Measurements from ENCODE around the gene FGA. TPM values are rescaled to one million over a fixed set of nuclear protein-coding genes. Genes with fewer than 3 reads are reported as not detected.
"Not testable (repeated sequence)": the region's sequence is repeated elsewhere in the genome, so short reads cannot be mapped to it uniquely, and the experiment has no call there.

The FGA gene
- total RNA-seq, 3 donors from 2014 or later: 2.1 to 4.1 (median 3.3) TPM

DNA sequence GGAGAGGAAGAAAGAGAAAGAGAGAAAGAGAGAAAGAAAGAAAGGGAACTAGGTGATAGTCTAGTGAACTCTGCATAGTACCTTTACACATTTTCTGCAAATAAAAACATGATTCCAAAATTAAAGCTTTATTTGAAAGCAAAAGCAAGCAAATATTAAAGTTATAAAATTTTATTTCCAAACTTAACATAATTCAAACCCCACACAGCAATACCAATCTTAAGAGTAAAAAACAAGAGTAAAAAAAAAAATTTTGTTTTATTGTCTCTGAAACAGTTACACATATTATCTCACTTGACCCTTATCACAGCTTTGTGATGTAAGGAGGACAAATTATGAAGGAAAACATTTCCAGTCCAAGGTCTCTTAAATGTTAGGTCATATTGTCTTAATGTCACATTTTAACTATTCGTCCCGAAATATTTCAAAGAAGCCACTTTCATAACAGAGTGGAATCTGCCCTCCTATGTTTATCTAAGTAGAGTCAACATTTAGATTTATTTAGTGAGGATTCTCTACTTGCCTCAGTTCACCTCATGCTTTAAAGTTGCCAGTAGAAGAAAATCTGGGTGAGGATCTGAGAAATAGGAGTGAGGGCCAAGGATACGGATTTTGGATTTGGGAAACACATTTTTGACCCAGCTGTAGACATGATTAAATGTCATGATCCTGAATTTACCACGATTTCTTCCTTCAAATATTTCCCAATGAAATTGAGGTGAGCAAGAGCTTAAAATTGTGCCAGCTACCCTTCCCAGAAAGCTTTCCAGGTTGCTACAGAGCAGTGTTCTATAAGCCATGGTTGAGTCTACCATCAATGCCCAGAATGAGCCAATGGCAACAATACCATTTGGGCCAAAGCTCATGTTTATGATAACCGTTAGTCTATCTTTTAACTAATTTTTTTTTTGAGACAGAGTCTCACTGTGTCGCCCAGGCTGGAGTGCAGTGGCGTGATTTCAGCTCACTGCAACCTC is 7.5 kb upstream of the FGA start:
- DNase-seq: no peak

GRCh38 chr4:154597281-154597680 is 6.7 kb upstream of the FGA start:
- H3K9me3 Mint-ChIP-seq; H3K4me3 Mint-ChIP-seq; DNase-seq; H3K4me1 Mint-ChIP-seq (ENCODE audit: low read depth); ATAC-seq; H3K36me3 Mint-ChIP-seq (ENCODE audit: insufficient read depth): not testable (repeated sequence)
- peaks cover 11% of the 10 kb centered on the region for H3K27me3 Mint-ChIP-seq (ENCODE audit: low read depth)

More for the DNA sequence above, 7.5 kb upstream of the FGA start:
- peaks cover 13% of the 10 kb centered on the region for H3K27me3 Mint-ChIP-seq (ENCODE audit: low read depth)
- H3K36me3 Mint-ChIP-seq (ENCODE audit: insufficient read depth): no peaks in the 10 kb centered on the region
- no peaks in the 10 kb centered on the region for H3K4me1 Mint-ChIP-seq (ENCODE audit: low read depth)
- no peak overlapping the region for H3K4me3 Mint-ChIP-seq
- ATAC-seq: no peak
- no peaks in the 10 kb centered on the region for H3K9me3 Mint-ChIP-seq

GRCh38 chr4:154595807-154596206 is 5.3 kb upstream of the FGA start:
- Mint-ChIP-seq H3K36me3 (ENCODE audit: insufficient read depth) (no peaks in the 10 kb centered on the region), H3K27me3 (ENCODE audit: low read depth) (peaks cover 12% of the 10 kb centered on the region), H3K9me3 (no peaks in the 10 kb centered on the region), H3K4me3 (no peak overlapping the region), H3K4me1 (ENCODE audit: low read depth) (no peaks in the 10 kb centered on the region)
- ATAC-seq: no peak
- DNase-seq: no peak

DNA sequence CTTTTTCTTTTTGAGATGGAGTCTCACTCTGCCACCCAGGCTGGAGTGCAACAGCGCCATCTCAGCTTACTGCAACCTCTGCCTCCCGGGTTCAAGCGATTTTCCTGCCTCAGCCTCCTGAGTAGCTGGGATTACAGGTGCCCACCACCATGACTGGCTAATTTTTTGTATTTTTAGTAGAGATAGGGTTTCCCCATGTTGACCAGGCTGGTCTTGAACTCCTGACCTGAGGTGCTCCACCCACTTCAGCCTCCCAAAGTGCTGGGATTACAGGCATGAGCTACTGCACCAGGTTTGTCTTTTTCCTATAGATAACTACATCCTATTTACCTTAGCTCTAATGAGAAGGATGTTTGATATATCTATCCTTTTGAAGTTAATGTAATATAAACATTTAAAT is 3.8 kb upstream of the FGA start:
- peaks cover 17% of the 10 kb centered on the region for H3K27me3 Mint-ChIP-seq (ENCODE audit: low read depth)
- H3K4me3 Mint-ChIP-seq; H3K36me3 Mint-ChIP-seq (ENCODE audit: insufficient read depth); H3K4me1 Mint-ChIP-seq (ENCODE audit: low read depth); H3K9me3 Mint-ChIP-seq; DNase-seq; ATAC-seq: not testable (repeated sequence)

DNA sequence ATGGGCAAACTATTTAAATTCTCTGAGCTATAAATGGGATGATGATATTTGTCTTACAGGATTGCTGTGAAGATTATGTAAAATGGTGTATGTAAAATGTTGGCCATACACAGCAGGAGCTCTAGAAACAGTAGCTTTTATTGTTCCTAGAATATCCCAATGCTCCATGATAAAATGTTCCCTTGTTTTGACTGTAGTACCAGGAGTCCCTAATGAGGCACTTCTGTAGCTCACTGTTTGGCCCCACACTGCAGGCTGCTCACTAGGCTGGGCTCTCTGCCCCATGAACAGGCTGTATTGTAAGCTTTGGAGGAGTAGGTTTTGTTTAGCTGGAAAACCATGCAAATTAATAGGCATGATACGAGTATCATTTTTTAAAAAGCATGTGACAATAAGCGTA is 3.3 kb upstream of the FGA start:
- no peak for DNase-seq
- H3K9me3 Mint-ChIP-seq: no peaks in the 10 kb centered on the region
- H3K4me3 Mint-ChIP-seq: no peak overlapping the region
- H3K4me1 Mint-ChIP-seq (ENCODE audit: low read depth): no peaks in the 10 kb centered on the region
- H3K27me3 Mint-ChIP-seq (ENCODE audit: low read depth): peaks cover 18% of the 10 kb centered on the region
- H3K36me3 Mint-ChIP-seq (ENCODE audit: insufficient read depth): no peaks in the 10 kb centered on the region
- no peak for ATAC-seq

DNA sequence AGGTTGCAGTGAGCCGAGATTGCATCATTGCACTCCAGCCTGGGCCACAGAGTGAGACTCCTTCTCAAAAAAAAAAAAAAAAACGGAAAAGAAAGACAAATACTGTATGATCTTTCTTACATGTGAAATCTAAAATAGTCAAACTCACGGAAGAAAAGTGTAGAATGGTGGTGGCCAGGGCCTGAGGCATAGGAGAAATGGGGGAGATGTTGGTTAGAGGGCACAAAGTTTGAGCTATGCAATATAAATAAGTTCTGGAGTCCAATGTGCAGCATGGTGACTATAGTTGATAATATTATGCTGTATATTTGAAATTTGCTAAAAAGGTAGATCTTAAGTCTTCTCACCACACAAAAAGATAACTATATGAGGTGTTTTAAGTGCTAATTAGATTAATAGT is 1.3 kb upstream of the FGA start:
- ATAC-seq (no peak), DNase-seq (no peak)
- no peaks in the 10 kb centered on the region for H3K9me3 Mint-ChIP-seq
- H3K4me3 Mint-ChIP-seq: no peak overlapping the region
- no peaks in the 10 kb centered on the region for H3K4me1 Mint-ChIP-seq (ENCODE audit: low read depth)
- no peaks in the 10 kb centered on the region for H3K36me3 Mint-ChIP-seq (ENCODE audit: insufficient read depth)
- H3K27me3 Mint-ChIP-seq (ENCODE audit: low read depth): peaks cover 12% of the 10 kb centered on the region

GRCh38 chr4:154589296-154590197 is 995 bp downstream of the FGA start:
- no peaks in the 10 kb centered on the region for H3K4me1 Mint-ChIP-seq (ENCODE audit: low read depth)
- H3K9me3 Mint-ChIP-seq: no peaks in the 10 kb centered on the region

GRCh38 chr4:154588198-154588597 is 2.3 kb downstream of the FGA start:
- DNase-seq (no peak), ATAC-seq (no peak)
- no peak overlapping the region for H3K4me3 Mint-ChIP-seq
- H3K27me3 Mint-ChIP-seq (ENCODE audit: low read depth): peaks cover 11% of the 10 kb centered on the region
- no peaks in the 10 kb centered on the region for H3K4me1 Mint-ChIP-seq (ENCODE audit: low read depth)
- H3K9me3 Mint-ChIP-seq: no peaks in the 10 kb centered on the region
- no peaks in the 10 kb centered on the region for H3K36me3 Mint-ChIP-seq (ENCODE audit: insufficient read depth)

More at GRCh38 chr4:154589296-154590197, 995 bp downstream of the FGA start:
- no peak overlapping the region for H3K4me3 Mint-ChIP-seq
- DNase-seq (no peak), ATAC-seq (no peak)
- peaks cover 11% of the 10 kb centered on the region for H3K27me3 Mint-ChIP-seq (ENCODE audit: low read depth)
- no peaks in the 10 kb centered on the region for H3K36me3 Mint-ChIP-seq (ENCODE audit: insufficient read depth)

DNA sequence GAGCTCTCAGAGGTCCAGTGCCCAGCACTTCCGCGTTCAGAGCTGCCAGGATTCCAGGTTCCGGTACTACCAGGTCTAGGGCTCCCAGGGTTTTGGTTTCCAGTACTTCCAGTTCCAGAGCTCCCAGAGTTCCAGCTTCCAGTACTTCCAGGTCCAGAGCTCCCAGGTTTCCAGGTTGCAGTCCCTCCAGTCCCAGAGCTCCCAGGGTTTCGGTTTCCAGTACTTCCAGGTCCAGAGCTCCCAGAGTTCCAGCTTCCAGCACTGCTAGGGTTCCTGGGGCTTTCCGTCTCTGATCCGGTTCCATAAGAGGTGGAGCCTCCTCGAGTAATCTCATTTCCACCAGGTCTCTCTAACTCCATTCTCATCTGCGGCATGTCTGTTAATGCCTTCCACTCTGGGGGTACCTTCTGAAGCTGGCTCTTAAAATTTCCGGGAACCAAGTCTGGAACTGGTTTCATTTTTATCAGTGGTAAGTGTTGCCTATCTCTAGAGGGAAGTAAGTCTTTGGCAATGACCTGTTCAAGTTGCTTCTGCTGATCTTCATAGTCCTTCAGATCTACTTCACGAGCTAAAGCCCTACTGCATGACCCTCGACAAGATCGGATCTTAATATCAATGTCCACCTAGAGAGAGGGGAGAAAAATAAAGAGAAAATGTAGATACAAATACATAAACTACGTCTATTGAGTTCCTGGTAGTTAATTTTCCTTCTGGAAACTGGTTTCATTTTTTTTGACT is 4.1 kb downstream of the FGA start:
- no peak overlapping the region for H3K4me3 Mint-ChIP-seq
- DNase-seq (no peak), ATAC-seq (no peak)
- H3K27me3 Mint-ChIP-seq (ENCODE audit: low read depth): peaks cover 8% of the 10 kb centered on the region
- H3K36me3 Mint-ChIP-seq (ENCODE audit: insufficient read depth): no peaks in the 10 kb centered on the region
- H3K4me1 Mint-ChIP-seq (ENCODE audit: low read depth): no peaks in the 10 kb centered on the region
- no peaks in the 10 kb centered on the region for H3K9me3 Mint-ChIP-seq

DNA sequence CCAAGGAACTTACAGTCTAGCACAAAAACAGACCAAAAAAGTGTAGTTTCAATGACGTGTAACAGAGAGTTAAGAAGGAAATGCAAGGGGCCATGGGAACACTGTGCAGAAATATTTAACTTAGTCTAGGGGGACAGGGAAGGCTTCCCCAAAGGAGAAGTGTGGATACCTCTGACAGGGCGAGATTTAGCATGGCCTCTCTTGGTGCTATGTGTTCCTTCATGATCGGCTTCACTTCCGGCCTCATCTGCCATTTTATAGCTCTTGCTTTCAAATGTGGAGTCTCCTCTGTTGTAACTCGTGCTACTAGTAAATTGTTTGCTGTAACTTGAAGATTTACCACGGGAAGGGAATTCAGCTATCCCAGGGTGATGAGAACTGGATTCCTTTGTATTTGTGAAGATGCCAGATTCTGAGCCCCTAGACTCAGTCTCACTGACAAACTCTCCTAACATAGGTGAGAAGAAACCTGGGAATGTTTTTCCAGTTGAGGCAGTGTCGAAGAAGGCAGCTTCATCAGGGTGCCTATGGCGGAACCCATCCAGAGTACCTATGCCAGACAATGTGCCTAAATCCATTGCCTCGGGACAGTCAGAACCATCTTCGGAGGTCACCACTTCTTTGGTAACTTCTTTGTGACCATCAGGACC is 5.0 kb downstream of the FGA start:
- Mint-ChIP-seq H3K4me1 (ENCODE audit: low read depth) (no peaks in the 10 kb centered on the region), H3K4me3 (no peak overlapping the region), H3K9me3 (no peaks in the 10 kb centered on the region), H3K36me3 (ENCODE audit: insufficient read depth) (no peaks in the 10 kb centered on the region), H3K27me3 (ENCODE audit: low read depth) (peaks cover 8% of the 10 kb centered on the region)
- ATAC-seq (no peak), DNase-seq (no peak)

GRCh38 chr4:154584259-154584658 is 6.3 kb downstream of the FGA start:
- no peaks in the 10 kb centered on the region for H3K4me1 Mint-ChIP-seq (ENCODE audit: low read depth)
- H3K4me3 Mint-ChIP-seq: no peak overlapping the region
- H3K36me3 Mint-ChIP-seq (ENCODE audit: insufficient read depth): no peaks in the 10 kb centered on the region
- peaks cover under 1% of the 10 kb centered on the region for H3K27me3 Mint-ChIP-seq (ENCODE audit: low read depth)
- no peaks in the 10 kb centered on the region for H3K9me3 Mint-ChIP-seq
- no peak for DNase-seq
- no peak for ATAC-seq

DNA sequence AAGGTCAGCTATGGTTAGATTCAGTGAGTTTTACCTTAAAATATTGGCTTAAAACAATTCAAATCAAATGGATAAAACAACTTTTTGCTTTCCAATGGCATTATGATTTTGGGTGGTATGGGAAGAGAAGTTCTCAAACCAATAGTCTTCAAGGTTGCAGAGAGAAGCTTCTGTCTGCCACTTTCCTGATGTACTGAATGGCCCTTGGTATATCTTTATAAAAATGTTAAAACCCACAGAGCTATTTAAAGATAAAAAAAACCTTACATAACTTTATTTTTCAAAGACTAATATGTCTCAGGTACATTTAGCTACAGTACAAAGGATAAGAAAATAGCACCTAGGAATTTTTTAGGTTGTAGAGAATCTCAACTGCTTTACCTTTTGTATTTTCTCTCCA is 6.9 kb downstream of the FGA start:
- Mint-ChIP-seq H3K27me3 (ENCODE audit: low read depth) (peaks cover 5% of the 10 kb centered on the region), H3K4me1 (ENCODE audit: low read depth) (no peaks in the 10 kb centered on the region), H3K4me3 (no peak overlapping the region), H3K9me3 (no peaks in the 10 kb centered on the region), H3K36me3 (ENCODE audit: insufficient read depth) (no peaks in the 10 kb centered on the region)
- no peak for ATAC-seq
- no peak for DNase-seq

- Mint-ChIP-seq H3K4me1 (ENCODE audit: low read depth) (no peaks in the 10 kb centered on the region), H3K9me3 (no peaks in the 10 kb centered on the region), H3K27me3 (ENCODE audit: low read depth) (peaks cover 6% of the 10 kb centered on the region), H3K36me3 (ENCODE audit: insufficient read depth) (no peaks in the 10 kb centered on the region), H3K4me3 (no peak overlapping the region)
- DNase-seq: no peak
- no peak for ATAC-seq
Measured at GRCh38 chr4:154583230-154583629, 7.3 kb downstream of the FGA start.

DNA sequence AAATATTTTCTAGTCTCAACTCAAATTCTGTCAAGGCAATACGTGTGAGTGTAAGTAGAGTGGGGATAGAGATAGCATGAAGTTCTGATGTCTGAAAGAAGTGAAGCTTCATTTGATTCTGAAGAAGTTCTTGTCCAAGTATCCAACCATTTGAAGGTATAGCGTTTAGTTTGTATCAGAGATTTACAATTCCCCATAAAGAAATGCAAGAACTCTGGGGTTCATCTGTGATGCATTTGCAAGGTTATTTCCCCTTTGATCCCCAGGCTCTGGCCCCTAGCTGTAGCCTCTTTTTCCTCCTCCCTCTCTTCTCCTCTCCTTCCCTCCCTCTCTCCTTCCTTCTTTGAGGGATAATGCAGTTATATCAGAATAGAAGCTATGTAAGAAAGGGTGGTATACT is 7.8 kb downstream of the FGA start:
- no peak overlapping the region for H3K4me3 Mint-ChIP-seq
- ATAC-seq: no peak
- DNase-seq: no peak

More for the DNA sequence above, 7.8 kb downstream of the FGA start:
- Mint-ChIP-seq H3K4me1 (ENCODE audit: low read depth) (no peaks in the 10 kb centered on the region), H3K9me3 (no peaks in the 10 kb centered on the region), H3K36me3 (ENCODE audit: insufficient read depth) (no peaks in the 10 kb centered on the region), H3K27me3 (ENCODE audit: low read depth) (peaks cover 8% of the 10 kb centered on the region)

Data from activated T-cell treated with anti-CD3 and anti-CD28 coated beads, Interleukin-2, amount 50 U/mL, for 4 hours (primary cell).